Nephron (organoid): ENCODE data around the gene CYTH1.

Experiments used
- H3K27ac Mint-ChIP-seq, 3 experiments: 2 replicates each; pipeline ENCODE4 v1.8.0; 2020; ENCODE audit warnings: mixed read lengths in 3 of 3, mild to moderate bottlenecking in 2 of 3, moderate library complexity in 1 of 3
- H3K27me3 Mint-ChIP-seq: 2 replicates; pipeline ENCODE4 v1.8.0; 2021; ENCODE audit warnings: low read depth, mild to moderate bottlenecking, moderate library complexity, mixed read lengths
- H3K36me3 Mint-ChIP-seq: 2 replicates; pipeline ENCODE4 v1.8.0; 2020; ENCODE audit warnings: low read depth, mixed read lengths
- H3K4me1 Mint-ChIP-seq: 2 replicates; pipeline ENCODE4 v1.8.0; 2020; ENCODE audit warnings: mixed read lengths
- H3K4me3 Mint-ChIP-seq, 3 experiments: 2 replicates each; pipeline ENCODE4 v1.8.0; 2020; ENCODE audit warnings: mild to moderate bottlenecking in 3 of 3, mixed read lengths in 3 of 3, moderate library complexity in 2 of 3
- H3K9me3 Mint-ChIP-seq: 2 replicates; pipeline ENCODE4 v1.8.0; 2020; ENCODE audit warnings: mixed read lengths
- CTCF ChIP-seq, 3 experiments: fragments of 200-600 bp; sonication (generic); IDR thresholded peaks; one replicate each; pipeline ENCODE4 v1.5.0; 2021; ENCODE audit warnings: antibody characterized with exemption in 3 of 3; ENCODE audit not compliant: unreplicated experiment in 3 of 3

The CYTH1 gene

GRCh38 chr17:78825696-78826095, 43.6 kb upstream of the CYTH1 start:
- Mint-ChIP-seq H3K27ac (no peak overlapping the region), H3K9me3 (no peaks in the 10 kb centered on the region)
- no peak for TF ChIP-seq CTCF (IDR thresholded peaks at IDR 0.05; ENCODE audit: unreplicated experiment in 3 of 3)

GRCh38 chr17:78824240-78824639, 42.2 kb upstream of the CYTH1 start:
- Mint-ChIP-seq H3K36me3 (peaks cover 80% of the 10 kb centered on the region), H3K9me3 (no peaks in the 10 kb centered on the region), H3K27ac (no peak overlapping the region), H3K4me3 (no peak overlapping the region), H3K27me3 (peaks cover 4% of the 10 kb centered on the region), H3K4me1 (peaks cover 12% of the 10 kb centered on the region)
- no peak for TF ChIP-seq CTCF (IDR thresholded peaks at IDR 0.05; ENCODE audit: unreplicated experiment in 3 of 3)

More at GRCh38 chr17:78825696-78826095, 43.6 kb upstream of the CYTH1 start:
- peaks cover 4% of the 10 kb centered on the region for H3K27me3 Mint-ChIP-seq
- H3K4me3 Mint-ChIP-seq: no peak overlapping the region
- H3K36me3 Mint-ChIP-seq: peaks cover 77% of the 10 kb centered on the region
- peaks cover 12% of the 10 kb centered on the region for H3K4me1 Mint-ChIP-seq

GRCh38 chr17:78823282-78824046, 41.4 kb upstream of the CYTH1 start:
- no peak for TF ChIP-seq CTCF (IDR thresholded peaks at IDR 0.05; ENCODE audit: unreplicated experiment in 3 of 3)
- Mint-ChIP-seq H3K27me3 (peaks cover 4% of the 10 kb centered on the region), H3K4me1 (peaks cover 12% of the 10 kb centered on the region), H3K4me3 (no peak overlapping the region), H3K27ac (no peak overlapping the region), H3K9me3 (no peaks in the 10 kb centered on the region), H3K36me3 (peaks cover 80% of the 10 kb centered on the region)

- Mint-ChIP-seq H3K27me3 (peaks cover 4% of the 10 kb centered on the region), H3K4me3 (no peak overlapping the region), H3K9me3 (no peaks in the 10 kb centered on the region), H3K36me3 (peaks cover 74% of the 10 kb centered on the region), H3K4me1 (peaks cover 12% of the 10 kb centered on the region), H3K27ac (peak overlapping the region in 1 of 3 experiments; percentile 19)
- no peak for TF ChIP-seq CTCF (IDR thresholded peaks at IDR 0.05; ENCODE audit: unreplicated experiment in 3 of 3)
Measured at GRCh38 chr17:78822552-78822951, 40.5 kb upstream of the CYTH1 start.

GRCh38 chr17:78821961-78822360, 39.9 kb upstream of the CYTH1 start:
- Mint-ChIP-seq H3K27me3 (peaks cover 4% of the 10 kb centered on the region), H3K9me3 (no peaks in the 10 kb centered on the region), H3K4me1 (peaks cover 12% of the 10 kb centered on the region), H3K4me3 (no peak overlapping the region), H3K27ac (no peak overlapping the region), H3K36me3 (peaks cover 73% of the 10 kb centered on the region)
- no peak for TF ChIP-seq CTCF (IDR thresholded peaks at IDR 0.05; ENCODE audit: unreplicated experiment in 3 of 3)

GRCh38 chr17:78820841-78821240, 38.8 kb upstream of the CYTH1 start:
- no peak for TF ChIP-seq CTCF (IDR thresholded peaks at IDR 0.05; ENCODE audit: unreplicated experiment in 3 of 3)
- no peaks in the 10 kb centered on the region for H3K9me3 Mint-ChIP-seq
- H3K4me3 Mint-ChIP-seq: no peak overlapping the region
- peaks cover 4% of the 10 kb centered on the region for H3K27me3 Mint-ChIP-seq
- H3K36me3 Mint-ChIP-seq: peaks cover 71% of the 10 kb centered on the region
- peaks cover 12% of the 10 kb centered on the region for H3K4me1 Mint-ChIP-seq
- H3K27ac Mint-ChIP-seq: no peak overlapping the region
